Gastroesophageal sphincter (tissue), 3 donors: ENCODE measurements around the gene SLC66A2.

Experiments
- CTCF ChIP-seq, 4 experiments: fragments of 200-600 bp in 2 of 4; fragments of 450-650 bp in 2 of 4; sonication (generic) in 1 of 4; IDR thresholded peaks; one replicate each; pipeline ENCODE4 v1.5.1; 2017 to 2019; ENCODE audit warnings: antibody characterized with exemption in 4 of 4, mild to moderate bottlenecking in 2 of 4, moderate library complexity in 2 of 4
- EP300 ChIP-seq: sonication (generic); formaldehyde crosslinking; IDR thresholded peaks from one replicate; pipeline ENCODE4 v1.6.1; 2017; ENCODE audit warnings: antibody characterized with exemption, mild to moderate bottlenecking
- POLR2A ChIP-seq, 2 donors: fragments of 450-650 bp; IDR thresholded peaks; one replicate each; pipeline ENCODE4 v1.6.1; 2017; ENCODE audit warnings: antibody characterized with exemption in 2 of 2, mild to moderate bottlenecking in 2 of 2, moderate library complexity in 1 of 2
- POLR2AphosphoS5 ChIP-seq: sonication (generic); formaldehyde crosslinking; IDR thresholded peaks from one replicate; pipeline ENCODE4 v1.6.1; 2017; ENCODE audit warnings: antibody characterized with exemption

- TF ChIP-seq CTCF (IDR thresholded peaks at IDR 0.05) (no peak), POLR2AphosphoS5 (no peak), POLR2A (IDR thresholded peaks at IDR 0.05) (no peak), EP300 (no peak)
These were observed 74.0 kb downstream of the SLC66A2 start for GRCh38 chr18:79877163-79878091.
